HK-2 (cell line): ENCODE measurements around the gene INCA1.

Source experiments
- DNase-seq: peaks from one replicate; pipeline ENCODE4 v3.0.0-alpha.2; 2018; ENCODE audit not compliant: unreplicated experiment

Gene INCA1

DNA sequence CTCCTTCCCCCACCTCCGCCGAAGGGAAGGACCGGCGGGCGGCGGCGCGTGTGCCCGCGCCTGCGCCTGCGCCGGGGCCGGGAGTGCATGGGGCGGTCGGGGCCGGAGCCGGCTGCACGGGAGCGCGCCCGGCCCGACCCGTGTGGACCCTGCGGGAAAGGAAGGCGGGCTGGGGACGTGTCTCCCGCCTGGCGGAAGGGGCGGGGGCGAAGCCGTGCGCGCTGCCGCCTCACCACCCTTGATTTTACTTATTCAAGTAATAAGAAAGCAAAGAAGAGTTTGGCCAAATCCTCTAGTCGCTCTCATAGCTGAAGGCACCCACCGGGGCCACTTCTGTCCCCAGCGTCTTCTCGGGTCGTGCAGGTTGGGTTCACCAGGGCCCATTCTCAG, 48.4 kb downstream of the INCA1 start:
- DNase-seq = peak; percentile 79

DNA sequence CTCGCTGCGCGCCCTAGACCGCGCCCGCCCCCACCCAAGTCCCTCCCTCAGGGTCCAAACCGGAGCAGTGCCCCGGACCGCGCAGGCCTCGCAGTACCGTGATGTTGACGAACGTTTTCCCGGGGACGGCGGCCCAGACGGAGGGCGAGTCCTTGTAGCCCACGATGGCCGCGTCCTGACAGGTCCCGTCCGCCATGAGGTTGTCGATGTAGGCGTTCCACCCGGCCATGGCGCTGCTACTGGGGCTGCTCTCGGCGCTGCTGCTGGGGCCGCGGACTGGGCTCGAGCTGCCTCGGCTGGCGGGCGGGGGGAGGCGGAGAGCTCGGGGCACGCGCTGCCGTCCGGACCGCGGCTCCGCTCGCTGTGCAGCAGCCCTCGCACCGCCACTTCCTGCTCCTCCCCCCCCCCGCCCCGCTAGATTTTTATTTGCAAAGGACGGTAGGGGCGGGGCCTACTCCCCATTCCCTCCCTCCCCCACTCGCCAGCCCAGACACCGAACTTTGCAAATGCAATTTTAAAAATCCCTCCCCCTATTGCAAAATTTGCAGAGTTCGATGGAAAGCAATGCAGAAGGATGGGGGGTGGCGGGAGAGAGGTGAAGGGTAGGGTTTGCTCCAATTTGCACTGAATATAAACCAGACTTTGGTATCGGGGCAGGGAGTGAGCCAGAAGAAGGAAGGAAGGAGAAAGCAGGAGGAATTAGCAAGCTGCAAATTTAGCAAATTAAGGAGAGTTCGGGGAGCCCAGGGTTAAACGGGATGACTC, 49.0 kb downstream of the INCA1 start, which contains the start of gene PFN1:
PFN1 (minus strand) TSS at position 365 of the 765 bp plus-strand sequence; CDS start at position 229, 136 bp downstream.
- DNase-seq = peak; percentile 87

- peak; percentile 61 for DNase-seq
Measured at GRCh38 chr17:4947411-4948165, 49.7 kb downstream of the INCA1 start.

DNA sequence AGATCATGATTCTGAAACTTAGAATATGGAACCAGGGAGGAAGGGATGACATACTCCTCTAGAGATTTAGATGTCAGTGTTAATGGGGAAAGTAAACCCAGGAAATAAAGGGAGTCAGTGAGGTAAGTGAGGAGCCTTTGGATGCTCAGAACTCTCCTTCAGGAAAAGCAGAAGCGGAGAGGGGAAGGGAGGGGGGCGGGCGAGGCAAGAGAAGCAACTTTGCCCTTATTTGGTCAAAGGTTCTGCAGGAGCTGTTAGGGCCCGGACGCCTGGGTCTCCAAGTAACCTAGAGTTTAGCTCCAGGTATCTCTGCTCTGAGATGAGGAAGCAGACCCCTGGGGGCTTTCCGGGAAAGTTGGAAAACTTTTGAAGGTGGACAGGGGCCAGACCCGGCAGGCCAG, 50.3 kb downstream of the INCA1 start:
- DNase-seq = no peak

DNA sequence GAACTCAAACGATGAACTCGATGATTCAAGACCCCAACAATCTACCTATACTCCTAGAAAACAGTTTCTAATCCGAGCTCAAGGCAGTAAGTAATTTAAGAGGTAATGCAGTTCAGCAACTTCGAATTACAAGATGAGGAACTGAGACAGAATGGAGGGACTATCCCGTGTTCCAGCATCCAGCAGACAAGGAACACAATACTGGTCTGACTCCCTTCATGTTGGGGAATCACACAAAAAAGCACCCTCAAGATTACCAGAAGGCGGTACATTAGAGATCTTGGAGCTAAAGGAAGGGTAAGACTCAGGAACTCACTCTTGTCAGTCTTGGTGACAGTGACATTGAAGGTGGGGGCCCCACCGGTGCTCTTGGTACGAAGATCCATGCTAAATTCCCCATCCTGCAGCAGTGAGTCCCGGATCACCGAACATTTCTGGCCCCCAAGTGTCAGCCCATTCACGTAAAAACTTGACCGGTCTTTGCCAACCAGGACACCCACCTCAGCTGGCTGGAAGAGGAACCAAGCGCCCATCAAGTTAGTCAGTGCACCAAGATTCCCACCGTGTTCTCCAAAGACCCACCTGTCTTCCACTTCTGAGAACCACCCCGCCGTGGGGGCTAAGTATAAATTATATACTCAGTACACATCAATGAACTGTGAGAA, 50.9 kb downstream of the INCA1 start:
- DNase-seq = no peak

- DNase-seq = no peak
Measured at GRCh38 chr17:4945944-4946280, 51.4 kb downstream of the INCA1 start.

GRCh38 chr17:4945176-4945943, 52.0 kb downstream of the INCA1 start:
- DNase-seq = peak; percentile 88

DNA sequence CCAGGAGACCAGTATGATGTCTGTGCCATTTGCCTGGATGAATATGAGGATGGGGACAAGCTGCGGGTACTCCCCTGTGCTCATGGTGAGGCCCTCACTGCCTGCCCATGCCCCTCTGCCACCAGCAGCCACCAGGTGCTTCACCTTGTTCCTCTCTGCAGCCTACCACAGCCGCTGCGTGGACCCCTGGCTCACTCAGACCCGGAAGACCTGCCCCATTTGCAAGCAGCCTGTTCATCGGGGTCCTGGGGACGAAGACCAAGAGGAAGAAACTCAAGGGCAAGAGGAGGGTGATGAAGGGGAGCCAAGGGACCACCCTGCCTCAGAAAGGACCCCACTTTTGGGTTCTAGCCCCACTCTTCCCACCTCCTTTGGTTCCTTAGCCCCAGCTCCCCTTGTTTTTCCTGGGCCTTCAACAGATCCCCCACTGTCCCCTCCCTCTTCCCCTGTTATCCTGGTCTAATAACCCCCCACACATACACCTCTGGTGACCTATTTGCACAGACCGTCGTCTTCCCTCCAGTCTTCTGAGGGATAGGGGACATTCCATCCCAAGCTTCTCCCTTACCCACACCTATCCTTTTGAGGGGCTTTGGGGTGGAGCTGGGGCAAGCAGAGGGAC, 52.7 kb downstream of the INCA1 start:
- DNase-seq = no peak

- DNase-seq = no peak
Measured at GRCh38 chr17:4944163-4944553, 53.2 kb downstream of the INCA1 start.

DNA sequence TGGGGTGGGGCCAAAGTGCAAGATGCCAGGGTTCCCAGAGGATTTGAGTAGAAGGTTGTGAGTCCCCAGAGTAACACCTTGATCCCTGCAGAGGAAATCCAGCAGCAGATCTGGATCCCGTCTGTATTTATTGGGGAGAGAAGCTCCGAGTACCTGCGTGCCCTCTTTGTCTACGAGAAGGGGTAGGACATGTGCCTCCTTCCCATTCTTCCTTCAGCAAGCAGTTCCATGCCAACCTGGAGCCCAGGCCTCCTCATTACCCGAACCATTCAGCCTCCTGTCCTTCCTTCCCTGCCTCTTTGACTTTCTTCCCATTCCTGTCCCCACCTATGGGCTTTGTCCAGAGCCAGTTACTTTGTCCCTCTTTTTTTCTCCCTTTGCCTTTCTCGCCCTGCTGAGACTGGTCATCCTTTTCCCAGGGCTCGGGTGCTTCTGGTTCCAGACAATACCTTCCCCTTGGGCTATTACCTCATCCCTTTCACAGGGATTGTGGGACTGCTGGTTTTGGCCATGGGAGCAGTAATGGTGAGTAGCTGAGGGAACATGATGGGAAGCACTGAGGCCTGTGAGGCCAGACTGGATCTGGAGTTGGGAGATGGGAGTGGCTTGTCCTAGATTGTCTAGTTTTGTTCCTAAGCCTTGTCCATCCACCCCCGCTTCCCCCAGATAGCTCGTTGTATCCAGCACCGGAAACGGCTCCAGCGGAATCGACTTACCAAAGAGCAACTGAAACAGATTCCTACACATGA, 54.4 kb downstream of the INCA1 start:
- DNase-seq = no peak

GRCh38 chr17:4941319-4941610, 56.1 kb downstream of the INCA1 start:
- DNase-seq = no peak

DNA sequence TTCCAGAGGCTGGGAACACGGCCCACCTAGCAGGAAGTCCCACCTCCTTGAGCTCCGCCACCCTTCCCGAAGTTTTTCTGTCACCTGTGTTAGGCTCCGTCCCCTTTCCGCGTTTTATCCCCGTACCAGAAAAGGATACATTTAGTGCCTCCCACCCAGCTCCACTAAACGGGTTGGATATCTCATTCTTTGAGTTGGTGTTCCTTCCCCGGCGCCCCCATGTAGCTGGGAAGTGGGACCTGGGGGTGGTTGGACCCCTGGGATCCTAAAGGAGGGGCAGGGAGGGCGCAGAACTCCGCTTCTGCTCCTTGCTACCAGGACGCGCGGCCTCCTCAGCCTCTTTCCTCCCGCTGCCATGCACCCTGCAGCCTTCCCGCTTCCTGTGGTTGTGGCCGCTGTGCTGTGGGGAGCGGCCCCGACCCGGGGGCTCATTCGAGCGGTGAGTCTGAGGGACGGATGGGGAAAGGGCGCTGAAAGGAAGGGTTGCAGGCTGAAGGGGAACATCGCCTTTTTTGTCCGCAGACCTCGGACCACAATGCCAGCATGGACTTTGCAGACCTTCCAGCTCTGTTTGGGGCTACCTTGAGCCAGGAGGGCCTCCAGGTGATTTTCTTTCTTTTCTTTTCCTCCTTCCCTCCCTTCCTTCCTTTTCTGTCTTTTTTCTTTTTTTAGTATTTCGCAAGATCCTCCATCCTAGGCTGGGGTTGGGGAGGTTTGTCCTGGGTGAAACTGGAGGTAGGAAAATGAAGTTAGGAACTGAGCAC, 56.6 kb downstream of the INCA1 start:
- peak; percentile 50 for DNase-seq

DNA sequence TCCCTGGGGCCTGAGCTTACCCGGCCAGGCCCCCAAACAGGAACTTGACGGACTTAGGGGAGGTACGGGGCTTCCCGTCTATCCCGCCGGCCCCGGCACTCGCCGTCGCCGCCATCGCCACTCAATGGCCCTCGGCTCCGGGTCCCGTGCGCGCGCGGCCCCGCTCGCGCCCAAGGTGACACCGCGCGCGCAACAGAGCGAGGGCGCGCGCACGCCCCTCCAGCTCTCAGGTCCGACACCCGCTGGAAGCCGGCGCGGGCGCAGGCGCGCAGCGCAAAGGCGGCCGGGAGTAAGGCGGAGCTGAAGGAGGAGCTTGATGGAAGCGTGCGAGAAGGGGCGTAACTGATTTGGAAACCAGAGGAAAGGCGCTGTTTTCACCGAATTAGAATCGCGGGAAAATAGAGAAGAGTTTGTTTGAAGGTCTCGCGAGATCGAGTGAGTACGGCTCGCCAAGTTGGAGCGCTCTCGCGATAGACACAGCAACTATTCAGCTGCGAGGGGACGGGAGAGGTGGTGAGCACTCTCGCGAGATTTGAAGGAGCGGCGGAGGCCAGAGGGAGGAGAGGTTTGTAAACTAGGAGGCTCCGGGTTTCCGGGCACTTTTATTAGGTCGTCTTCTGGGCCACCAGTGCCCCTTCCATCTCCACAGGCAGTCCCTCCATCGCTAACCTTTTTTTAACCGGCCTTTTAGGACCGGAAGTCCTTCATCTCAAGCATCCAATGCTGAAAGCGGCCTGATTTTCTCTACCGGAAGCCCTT, 57.3 kb downstream of the INCA1 start, which contains the start of the genes RNF167 and SLC25A11:
RNF167 (plus strand) TSS at position 473 of the 759 bp plus-strand sequence. CDS start 642 bp downstream, outside the sequence.
SLC25A11 (minus strand) TSS at position 251 of the 759 bp plus-strand sequence; CDS start at position 115, 136 bp downstream.
- DNase-seq = peak; percentile 93

GRCh38 chr17:4939546-4939795, 57.9 kb downstream of the INCA1 start:
- no peak for DNase-seq

DNA sequence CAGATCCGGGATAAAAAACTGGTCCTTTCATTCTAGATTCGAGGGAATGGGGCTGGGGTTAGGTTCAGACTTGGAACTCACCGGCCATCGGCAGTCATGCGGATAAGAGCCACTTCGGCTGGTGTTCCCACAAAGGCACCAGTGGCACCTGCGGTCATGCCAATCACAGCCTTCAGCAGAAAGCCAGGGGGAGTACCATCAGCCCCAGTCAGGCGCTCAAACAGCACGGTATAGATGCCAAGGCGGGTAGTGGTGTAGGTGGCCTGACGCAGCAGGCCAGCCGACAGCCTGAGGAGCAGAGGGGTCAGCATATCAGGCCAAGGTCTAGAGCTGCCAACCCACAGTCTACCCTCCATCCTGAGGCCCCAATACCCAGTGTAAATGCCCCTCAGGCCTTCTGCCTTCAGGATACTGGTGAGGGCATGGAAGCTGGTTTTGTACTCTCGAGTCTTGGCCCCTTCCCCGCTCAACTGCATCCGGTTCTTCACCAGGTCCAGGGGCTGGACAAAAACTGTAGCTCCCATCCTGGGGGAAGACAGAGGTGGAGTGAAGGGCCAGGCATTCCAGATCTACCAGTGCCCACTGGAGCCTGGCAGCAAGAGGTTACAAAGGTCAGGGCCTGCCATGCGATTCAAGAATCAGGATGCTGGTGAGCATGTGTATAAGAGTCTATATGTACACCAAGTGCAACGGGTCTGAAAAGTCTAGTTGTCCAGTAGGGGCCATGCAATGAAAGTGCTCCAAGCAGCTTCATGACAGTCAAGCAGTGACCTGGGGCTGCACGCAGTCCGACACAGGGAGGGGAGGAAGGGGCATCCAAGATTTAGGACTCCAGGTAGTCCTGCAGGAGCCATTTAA, 58.4 kb downstream of the INCA1 start:
- no peak for DNase-seq
